NCI-H187 treated with DMSO at 0.1 percent for 48 hours (cell line): ENCODE data around the gene MYO19.
A peak's percentile ranks its signal among the peaks of the same experiment; 100 is the strongest.

Source experiments
- DNase-seq: peaks from one replicate; lab custom pipeline; 2025; lab: John Stamatoyannopoulos, UW

Gene MYO19

DNA sequence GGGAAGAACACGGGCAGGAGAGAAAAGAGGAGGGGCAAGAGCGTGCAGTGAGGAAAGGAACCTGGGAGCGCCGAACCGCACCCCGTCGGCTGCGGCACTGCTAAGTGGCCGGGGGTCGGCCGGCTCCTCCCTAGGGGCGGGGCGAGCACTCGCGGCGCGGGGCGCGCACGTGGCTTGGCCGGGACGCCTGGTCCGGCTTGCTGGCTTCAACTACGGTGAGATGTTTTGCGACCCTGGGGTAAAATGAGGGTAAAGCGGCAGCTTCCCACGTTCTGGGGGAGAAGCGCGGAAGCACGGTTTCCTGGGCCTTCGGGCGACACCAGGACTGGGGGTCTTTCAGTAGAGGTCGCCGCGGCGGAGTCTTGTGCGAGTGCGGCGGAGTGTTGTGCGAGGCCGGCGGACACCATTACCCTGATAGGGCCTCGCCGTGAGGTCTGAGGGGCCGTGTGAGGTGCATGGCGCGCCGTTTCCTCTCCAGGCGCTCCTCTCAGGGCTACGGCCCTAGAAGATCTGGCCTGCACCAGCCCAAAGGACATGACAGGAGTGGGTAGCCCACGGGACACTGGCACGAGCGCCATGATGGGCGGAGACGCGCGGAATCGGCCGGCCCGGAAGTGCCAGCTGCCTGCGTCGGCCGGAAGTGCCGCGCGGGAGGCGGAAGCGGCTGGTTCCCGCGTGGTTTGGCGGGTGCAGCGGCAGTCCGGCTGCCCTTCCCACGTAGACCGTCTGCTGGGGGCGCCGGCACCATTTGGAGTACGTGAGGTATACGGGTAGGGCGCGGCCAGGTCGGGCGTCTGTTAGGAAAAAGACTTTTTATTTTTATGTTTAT is at the start of gene MYO19, which contains the start of gene PIGW:
Gene MYO19, minus strand, starts transcription at position 29 of the 829 bp plus-strand sequence. CDS start 2,330 bp downstream, outside the sequence.
Gene PIGW, plus strand, starts transcription at position 148 of the 829 bp plus-strand sequence. CDS start 2,115 bp downstream, outside the sequence.
- DNase-seq: peak; percentile 72

DNA sequence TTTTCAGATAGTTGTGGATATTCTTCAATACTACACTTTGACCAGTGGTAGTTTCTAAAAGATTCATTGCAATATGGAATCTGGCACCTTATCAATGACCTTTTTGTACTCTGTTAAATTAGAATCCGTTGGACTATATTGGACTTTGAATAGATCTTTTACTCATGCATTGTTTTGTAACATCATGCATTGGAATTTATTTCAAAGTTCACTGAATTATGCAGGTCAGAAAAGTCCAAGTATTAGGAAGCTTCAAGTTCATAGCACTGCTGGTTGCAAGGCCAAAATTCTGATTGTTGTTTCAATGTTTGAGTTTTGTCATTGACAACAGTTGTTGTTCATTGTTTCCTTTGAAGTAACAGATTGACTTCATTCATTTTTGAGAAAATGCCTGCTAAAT is 49.1 kb upstream of the MYO19 start:
- no peak for DNase-seq

DNA sequence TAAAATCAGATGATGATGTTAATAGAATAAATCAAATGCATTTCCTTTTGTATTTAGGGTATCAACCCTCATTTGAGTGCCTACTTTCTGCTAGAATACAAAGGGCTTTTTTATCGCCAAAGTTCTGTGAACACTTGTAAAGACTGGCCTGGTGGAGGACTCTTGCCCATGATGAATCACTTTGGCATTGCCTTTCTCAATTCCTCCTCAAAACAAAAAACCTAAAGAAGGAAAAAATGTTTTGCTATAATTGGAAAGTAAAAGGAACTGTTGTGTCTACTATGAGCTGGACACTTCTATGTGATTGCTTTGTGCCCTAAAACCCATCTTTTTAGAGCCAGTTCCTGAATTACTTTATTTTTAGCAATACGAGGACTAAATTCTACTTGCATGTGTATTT is 44.0 kb upstream of the MYO19 start:
- no peak for DNase-seq

- DNase-seq: no peak
Measured at GRCh38 chr17:36576793-36577192, 42.1 kb upstream of the MYO19 start.

- no peak for DNase-seq
Measured at GRCh38 chr17:36575028-36575427, 40.4 kb upstream of the MYO19 start.

- DNase-seq: no peak
Measured at GRCh38 chr17:36566081-36566480, 31.4 kb upstream of the MYO19 start.

DNA sequence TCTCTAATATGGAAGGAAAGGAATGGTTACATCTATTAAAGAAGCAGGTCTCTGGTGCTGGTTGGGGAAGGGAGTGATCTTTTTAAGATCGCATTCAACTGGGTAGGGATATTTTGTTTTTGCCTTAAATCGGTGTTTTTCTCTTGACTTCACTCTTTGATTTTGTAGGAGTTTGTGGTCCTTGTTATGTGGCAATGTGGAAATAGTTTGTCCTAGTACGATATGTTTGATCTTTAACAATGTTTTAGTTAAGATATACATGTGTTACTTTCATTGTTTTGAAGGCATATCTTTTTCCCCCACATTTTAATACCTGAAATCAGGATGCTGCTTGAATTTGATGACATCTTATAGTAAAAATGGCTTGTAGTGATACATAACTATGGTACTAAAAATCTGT is 18.8 kb upstream of the MYO19 start:
- no peak for DNase-seq

GRCh38 chr17:36550491-36551417 is 16.1 kb upstream of the MYO19 start:
- no peak for DNase-seq

- DNase-seq: no peak
Measured at GRCh38 chr17:36547776-36548175, 13.1 kb upstream of the MYO19 start.

- DNase-seq: no peak
Measured at GRCh38 chr17:36546418-36547093, 11.9 kb upstream of the MYO19 start.

DNA sequence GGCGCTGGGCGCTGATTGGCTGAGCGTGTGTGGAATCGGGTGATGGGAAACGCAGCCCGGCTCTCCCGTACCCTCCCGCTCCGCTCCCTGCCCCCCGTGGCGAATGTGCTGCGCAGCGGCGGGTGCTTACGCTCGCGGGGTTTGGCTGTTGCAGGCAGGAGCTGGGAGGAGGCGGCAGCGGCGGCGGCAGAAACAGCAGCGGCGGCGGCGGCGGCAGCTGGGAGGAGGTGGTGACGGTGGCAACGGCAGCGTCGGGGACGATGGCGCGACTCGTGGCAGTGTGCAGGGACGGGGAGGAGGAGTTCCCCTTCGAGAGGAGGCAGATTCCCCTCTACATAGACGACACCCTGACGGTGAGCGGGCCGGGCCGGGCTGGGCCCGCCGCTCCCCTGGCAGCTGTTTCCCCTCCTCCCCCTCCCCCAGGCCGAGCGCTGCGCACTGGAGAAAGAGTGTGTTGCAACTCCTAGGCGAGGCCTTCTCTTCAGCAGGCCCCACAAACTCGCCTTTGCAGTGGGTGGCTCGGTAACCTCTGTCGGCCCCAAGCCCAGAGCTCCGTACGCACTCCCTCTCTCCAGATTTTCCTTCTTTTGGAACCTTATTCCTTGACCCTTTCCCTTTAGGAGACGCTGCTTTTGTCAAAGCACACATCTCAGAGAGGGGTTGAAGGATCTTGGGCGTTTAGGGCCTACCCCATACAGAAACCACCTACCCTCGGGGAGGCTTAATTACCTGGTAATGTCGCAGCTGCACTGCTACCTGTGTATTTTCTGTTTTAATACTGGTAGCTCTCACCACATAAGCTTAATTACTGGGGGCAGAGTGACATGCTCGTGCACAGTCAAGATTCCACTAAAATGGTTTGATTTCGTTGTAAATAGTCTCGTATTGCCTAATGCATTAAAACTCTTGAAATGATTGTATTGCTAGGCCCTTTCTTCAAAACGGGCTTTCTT is 11.1 kb upstream of the MYO19 start:
- DNase-seq: peak; percentile 58

- DNase-seq: no peak
Measured at GRCh38 chr17:36545077-36545464, 10.4 kb upstream of the MYO19 start.

DNA sequence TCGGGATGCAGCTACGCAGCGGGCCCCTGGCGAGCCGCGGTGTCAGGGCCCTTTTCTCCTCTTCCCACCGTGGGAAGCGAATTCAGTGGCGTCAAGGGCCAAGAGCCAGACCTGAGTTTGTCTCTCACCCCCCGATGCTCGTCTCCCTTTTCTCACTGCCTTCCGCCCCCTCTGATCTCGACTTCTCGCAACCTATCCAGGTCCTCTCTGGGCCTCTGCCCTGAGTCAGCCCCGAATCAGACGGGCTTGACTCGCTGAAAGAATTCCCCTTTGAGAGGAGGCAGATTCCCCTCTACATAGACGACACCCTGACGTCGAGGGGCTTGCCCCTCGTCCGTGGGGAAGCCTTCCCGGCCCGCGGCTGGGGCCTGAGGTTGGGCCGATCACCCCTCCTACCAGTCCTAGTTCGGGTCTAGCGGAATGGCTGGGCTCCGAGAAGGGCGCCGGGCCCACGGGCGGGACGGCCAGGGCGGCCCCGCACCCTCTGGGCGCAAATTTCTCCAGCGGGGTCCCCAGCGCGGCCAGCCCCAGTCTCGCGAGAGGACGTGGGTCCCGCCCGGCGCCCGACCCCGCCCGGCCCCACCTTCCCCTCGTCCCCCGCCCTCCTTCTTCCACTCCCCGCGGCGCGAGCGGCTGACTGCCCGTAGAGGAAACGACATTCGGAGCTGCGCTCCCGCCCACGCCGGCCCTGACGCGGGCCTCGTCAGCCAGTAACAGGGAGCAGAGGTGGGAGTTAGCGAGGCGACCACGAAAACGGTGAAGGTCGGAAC is 9.8 kb upstream of the MYO19 start, which contains the start of gene GGNBP2:
Gene GGNBP2, plus strand, starts transcription at position 613 of the 770 bp plus-strand sequence. CDS start 806 bp downstream, outside the sequence.
- peak; percentile 35 for DNase-seq

DNA sequence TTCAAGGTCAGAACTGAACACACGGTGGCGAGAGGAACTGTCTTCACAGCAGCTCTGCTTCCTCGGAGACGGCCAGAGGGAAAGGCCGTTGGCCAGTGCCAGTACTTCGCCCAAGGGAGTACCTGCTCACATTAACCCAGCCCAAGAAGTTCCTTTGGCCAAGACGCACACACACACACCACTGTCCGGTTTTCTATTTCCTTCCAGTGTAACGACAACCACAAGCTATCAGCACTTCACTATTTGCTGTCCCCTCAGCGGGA is 9.3 kb upstream of the MYO19 start:
- no peak for DNase-seq

GRCh38 chr17:36542755-36543154 is 8.1 kb upstream of the MYO19 start:
- DNase-seq: no peak

- no peak for DNase-seq
Measured at GRCh38 chr17:36540696-36541095, 6.0 kb upstream of the MYO19 start.

DNA sequence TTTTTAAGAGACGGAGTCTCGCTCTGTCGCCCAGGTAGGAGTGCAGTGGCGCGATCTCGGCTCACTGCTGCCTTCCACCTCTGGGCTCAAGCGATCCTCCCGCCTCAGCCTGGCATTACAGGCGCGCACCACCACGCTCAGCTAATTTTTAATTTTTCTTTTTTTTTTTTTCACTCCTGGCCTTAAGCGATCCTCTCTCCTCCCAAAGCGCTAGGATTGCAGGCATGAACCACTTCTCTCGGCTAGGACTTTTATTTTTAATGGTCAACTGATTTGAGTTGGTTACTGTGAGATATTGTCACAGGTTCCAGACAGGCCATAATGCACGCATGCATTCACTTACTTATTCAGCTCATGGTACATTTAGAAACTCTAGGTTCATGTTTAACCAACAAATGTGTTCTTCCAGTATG is 1.0 kb upstream of the MYO19 start:
- no peak for DNase-seq

DNA sequence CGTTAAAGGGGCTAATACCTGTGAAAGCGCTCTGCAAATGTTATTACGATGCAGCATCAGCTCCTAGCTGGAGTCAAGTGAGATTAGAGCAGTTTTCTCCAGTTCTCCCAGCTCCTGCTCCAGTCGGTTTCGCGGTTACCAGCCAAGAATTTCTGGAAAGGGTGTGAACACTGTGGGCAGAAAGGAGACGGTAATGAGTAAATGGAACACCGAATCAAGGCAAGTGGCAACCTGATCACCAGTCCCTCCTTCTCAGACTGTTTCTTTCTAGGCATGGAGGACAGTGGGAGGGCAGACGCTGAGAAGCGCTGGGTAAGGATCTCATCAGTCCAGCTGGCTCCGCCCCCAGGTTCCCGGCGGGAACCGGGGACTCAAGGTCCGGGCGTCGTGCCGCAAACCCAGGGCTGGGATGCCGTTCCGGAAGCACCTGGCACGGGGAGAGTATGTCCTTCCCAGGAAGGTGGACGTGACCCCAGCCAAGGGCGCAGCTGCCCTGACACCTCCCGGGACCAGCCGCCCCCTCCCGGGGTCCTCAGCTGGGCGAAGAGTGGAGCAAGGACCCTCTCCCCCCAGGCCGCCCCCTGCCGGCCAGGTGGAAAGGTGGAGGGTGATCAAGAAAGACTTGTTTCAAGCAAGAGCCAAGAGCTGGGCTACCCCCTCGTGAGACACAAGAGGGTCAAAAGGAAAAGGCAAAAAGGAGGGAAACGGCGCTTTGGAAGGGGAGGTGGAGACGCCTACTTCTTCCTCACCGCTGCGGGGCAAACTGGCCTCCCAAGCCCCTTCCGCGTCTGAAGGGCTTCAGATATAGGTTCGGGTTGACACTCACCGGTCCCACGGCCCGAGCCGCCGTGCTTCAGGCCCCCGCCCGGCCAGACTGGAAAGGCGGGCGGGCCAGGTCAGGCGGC is 481 bp downstream of the MYO19 start:
- DNase-seq: peak; percentile 54

DNA sequence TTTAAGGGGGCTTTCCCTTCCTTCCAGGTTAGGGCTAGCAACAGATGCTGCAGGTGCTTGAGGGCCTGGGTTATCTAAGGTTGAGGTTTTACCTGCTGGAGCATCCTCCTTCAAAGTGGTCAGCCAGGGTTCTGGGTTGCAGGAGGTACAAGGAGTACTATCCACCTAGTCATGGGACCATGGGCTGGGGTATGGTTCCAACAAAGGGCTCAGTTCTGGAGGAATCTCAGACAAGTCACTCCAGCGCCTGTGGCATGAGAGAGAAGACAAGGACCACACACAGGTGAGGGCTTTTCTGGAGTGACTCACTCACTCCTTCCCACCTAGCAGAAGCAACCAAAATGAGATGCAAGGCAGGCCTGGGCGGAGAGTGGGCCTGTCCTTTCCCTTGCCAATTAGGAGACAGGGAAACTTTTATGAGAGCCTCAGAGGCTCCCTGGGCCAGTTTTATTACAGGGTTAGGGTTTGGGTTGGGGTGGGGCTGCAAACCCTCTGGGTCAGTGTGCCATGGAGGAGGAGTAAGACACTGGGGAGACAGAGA is 2.2 kb downstream of the MYO19 start:
- no peak for DNase-seq
